Activated CD8-positive, alpha-beta T cell treated with anti-CD3 and anti-CD28 coated beads for 36 hours (primary cell): ENCODE data around the gene CD109. TPM values are rescaled to one million over a fixed set of nuclear protein-coding genes. Genes with fewer than 3 reads are reported as not detected.

Experiments used
- ATAC-seq: fragments of 200-7000 bp; cut with Tn5 transposase; one replicate; pipeline ENCODE4 v1.10.0; 2021; ENCODE audit warnings: mild to moderate bottlenecking, moderate library complexity
- CTCF ChIA-PET: fragments of 350-600 bp; sonication (Branson Sonifier 250); formaldehyde crosslinking; loops from one replicate; lab custom pipeline; 2021; ENCODE audit warnings: antibody characterized with exemption; lab: Charles Lee
- POLR2A ChIA-PET: fragments of 350-600 bp; sonication (Branson Sonifier 250); formaldehyde crosslinking; loops from one replicate; lab custom pipeline; 2021; ENCODE audit warnings: antibody characterized with exemption; lab: Charles Lee
- DNase-seq: peaks from one replicate; pipeline ENCODE4 v3.0.0-alpha.2; 2020
- H3K27ac Mint-ChIP-seq: one replicate; pipeline ENCODE4 v1.8.0; 2021; ENCODE audit warnings: mild to moderate bottlenecking, mixed read lengths
- H3K27me3 Mint-ChIP-seq: one replicate; pipeline ENCODE4 v1.8.0; 2021; ENCODE audit warnings: mixed read lengths
- H3K36me3 Mint-ChIP-seq: one replicate; pipeline ENCODE4 v1.8.0; 2021; ENCODE audit warnings: low read depth, mixed read lengths
- H3K4me1 Mint-ChIP-seq: one replicate; pipeline ENCODE4 v1.8.0; 2021; ENCODE audit warnings: low read depth, mixed read lengths
- H3K4me3 Mint-ChIP-seq: one replicate; pipeline ENCODE4 v1.8.0; 2021; ENCODE audit warnings: mild to moderate bottlenecking, moderate library complexity, mixed read lengths
- H3K9me3 Mint-ChIP-seq: one replicate; pipeline ENCODE4 v1.8.0; 2021; ENCODE audit warnings: mixed read lengths
- intact Hi-C: fragments of 100-400 bp; cut with micrococcal nuclease; formaldehyde crosslinking; loops from one replicate; pipeline ENCODE4 v1.10.0; 2022
- total RNA-seq, 2 experiments: library from RNA; stranded (reverse); gene quantifications; one replicate each; pipeline ENCODE4 v1.2.3, GENCODE V29; 2021
- TF ChIP-seq, protein P1 (sequence below): fragments of 200-600 bp; IDR thresholded peaks from one replicate; pipeline ENCODE4 v1.8.0; 2022; ENCODE audit warnings: antibody characterized with exemption, mild to moderate bottlenecking

CD109 gene
- total RNA-seq, 2 experiments from 2014 or later, result 9.5 to 10.6 TPM

DNA sequence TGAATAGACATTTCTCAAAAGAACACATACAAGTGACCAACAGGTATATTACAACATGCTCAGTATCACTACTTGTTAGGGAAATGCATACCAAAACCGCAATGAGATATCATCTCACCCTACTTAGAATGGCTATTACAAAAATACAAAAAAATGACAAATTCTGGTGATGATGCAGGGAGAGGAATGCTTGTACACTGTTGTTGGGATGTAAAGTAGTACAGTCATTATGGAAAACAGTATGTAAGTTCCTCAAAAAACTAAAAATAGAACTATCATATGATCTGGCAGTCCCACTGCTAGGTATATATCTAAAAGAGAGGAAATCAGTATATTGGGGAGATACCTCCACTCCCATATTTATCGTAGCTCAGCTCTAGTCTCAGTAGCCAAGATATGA, 31.3 kb upstream of the CD109 start:
- DNase-seq, result no peak
- H3K27me3 Mint-ChIP-seq, result peaks cover 11% of the 10 kb centered on the region
- peaks cover 11% of the 10 kb centered on the region for H3K4me1 Mint-ChIP-seq
- no peaks in the 10 kb centered on the region for H3K36me3 Mint-ChIP-seq
- TF ChIP-seq, protein P1, sequence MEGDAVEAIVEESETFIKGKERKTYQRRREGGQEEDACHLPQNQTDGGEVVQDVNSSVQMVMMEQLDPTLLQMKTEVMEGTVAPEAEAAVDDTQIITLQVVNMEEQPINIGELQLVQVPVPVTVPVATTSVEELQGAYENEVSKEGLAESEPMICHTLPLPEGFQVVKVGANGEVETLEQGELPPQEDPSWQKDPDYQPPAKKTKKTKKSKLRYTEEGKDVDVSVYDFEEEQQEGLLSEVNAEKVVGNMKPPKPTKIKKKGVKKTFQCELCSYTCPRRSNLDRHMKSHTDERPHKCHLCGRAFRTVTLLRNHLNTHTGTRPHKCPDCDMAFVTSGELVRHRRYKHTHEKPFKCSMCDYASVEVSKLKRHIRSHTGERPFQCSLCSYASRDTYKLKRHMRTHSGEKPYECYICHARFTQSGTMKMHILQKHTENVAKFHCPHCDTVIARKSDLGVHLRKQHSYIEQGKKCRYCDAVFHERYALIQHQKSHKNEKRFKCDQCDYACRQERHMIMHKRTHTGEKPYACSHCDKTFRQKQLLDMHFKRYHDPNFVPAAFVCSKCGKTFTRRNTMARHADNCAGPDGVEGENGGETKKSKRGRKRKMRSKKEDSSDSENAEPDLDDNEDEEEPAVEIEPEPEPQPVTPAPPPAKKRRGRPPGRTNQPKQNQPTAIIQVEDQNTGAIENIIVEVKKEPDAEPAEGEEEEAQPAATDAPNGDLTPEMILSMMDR, result no peak
- ChIA-PET CTCF (interaction anchor here (2.5 to 3.1 kb wide), 2 partner anchors 11 to 68 kb away, joined by 13 to 16 read pairs; no protein-coding TSS in a partner anchor), POLR2A (no interaction called here)
- no peak overlapping the region for H3K4me3 Mint-ChIP-seq
- ATAC-seq, result no peak
- H3K9me3 Mint-ChIP-seq, result no peaks in the 10 kb centered on the region
- intact Hi-C loops, result no loop called here
- no peak overlapping the region for H3K27ac Mint-ChIP-seq

DNA sequence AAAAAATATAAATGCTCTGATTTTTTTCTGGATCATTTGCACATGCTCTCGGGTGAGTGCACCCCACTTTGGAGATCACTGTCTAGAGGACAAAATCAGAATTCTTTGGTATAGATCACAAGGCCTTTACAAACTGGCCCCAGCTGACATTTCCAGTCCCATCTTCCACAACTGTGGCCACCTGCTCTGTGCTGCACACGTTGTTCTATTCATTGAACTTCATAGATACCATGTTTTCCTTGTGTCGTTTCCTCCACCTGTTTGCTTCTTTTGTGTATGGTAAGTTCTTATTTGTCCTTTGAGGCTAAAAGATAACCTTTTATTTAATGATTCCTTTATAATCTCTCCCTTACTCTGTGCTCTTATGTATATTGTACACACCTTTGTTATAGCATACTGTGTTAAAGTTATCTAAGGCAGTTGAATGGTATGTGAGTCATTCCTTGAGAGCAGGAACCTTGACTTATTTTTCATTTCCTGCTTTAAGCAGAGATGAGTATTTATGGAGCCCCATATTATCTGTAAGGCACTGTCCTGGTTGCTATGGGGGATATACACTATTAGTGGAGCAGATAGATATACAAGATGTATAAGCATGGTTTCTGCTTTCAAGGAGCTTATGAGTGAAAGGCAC, 30.2 kb upstream of the CD109 start:
- intact Hi-C loops, result no loop called here
- Mint-ChIP-seq H3K9me3 (no peaks in the 10 kb centered on the region), H3K27ac (no peak overlapping the region), H3K36me3 (no peaks in the 10 kb centered on the region), H3K27me3 (peaks cover 19% of the 10 kb centered on the region), H3K4me3 (no peak overlapping the region), H3K4me1 (peaks cover 11% of the 10 kb centered on the region)
- ChIA-PET POLR2A (no interaction called here), CTCF (interaction anchor here (1.3 to 3.1 kb wide), 4 partner anchors 10 to 73 kb away, joined by 3 to 16 read pairs (median 8); no protein-coding TSS in a partner anchor)
- peak; percentile 85 for ATAC-seq
- DNase-seq, result no peak
- TF ChIP-seq, protein P1, result no peak

DNA sequence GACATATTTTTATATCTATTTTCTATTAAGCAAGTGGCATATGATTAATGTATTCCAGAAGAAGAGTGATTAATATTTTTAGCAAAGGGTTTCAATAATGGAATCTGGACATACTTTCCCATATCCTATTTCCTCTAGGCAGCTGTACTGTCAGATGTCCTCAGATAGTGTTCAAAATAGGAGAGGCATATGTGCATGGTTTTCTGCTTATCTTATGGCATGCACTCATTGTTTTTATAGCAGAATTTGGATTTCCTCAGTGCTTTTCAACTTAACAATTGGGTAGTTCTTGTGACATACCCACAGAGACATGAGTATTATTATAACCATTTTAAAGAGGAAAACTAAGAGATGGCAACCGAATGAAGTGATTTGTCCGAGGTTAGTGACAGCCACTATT, 29.6 kb upstream of the CD109 start:
- H3K27ac Mint-ChIP-seq, result no peak overlapping the region
- no peak overlapping the region for H3K4me3 Mint-ChIP-seq
- ATAC-seq (no peak), DNase-seq (no peak)
- peaks cover 11% of the 10 kb centered on the region for H3K4me1 Mint-ChIP-seq
- ChIA-PET CTCF (interaction anchor here (1.3 to 3.1 kb wide), 5 partner anchors 9 to 73 kb away, joined by 3 to 16 read pairs (median 4); no protein-coding TSS in a partner anchor), POLR2A (no interaction called here)
- TF ChIP-seq, protein P1, result no peak
- H3K9me3 Mint-ChIP-seq, result no peaks in the 10 kb centered on the region
- intact Hi-C loops, result no loop called here
- H3K36me3 Mint-ChIP-seq, result no peaks in the 10 kb centered on the region
- H3K27me3 Mint-ChIP-seq, result peaks cover 22% of the 10 kb centered on the region

DNA sequence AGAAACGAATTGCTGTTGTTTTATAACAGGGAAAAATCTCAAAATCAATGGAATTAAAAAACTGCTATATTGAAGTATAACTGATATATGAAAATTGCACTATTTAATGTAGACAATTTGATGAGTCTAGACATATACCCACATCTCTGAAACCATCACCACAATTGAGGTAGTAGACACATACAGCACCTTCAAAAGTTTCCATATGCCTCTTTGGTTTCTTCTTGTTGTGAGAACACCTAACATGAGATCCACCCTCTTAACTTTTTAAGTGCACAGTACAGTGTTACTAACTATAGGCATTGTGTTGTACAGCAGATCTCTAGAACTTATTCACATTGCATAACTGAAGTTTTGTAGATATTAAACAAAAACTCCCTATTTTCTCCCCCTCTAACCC, 28.2 kb upstream of the CD109 start:
- H3K36me3 Mint-ChIP-seq, result no peaks in the 10 kb centered on the region
- ATAC-seq, result peak; percentile 64
- peaks cover 32% of the 10 kb centered on the region for H3K27me3 Mint-ChIP-seq
- POLR2A ChIA-PET, result interaction anchor here (0.6 kb wide), 1 partner anchor 22 kb away, joined by 4 read pairs; no protein-coding TSS in a partner anchor
- DNase-seq, result no peak
- H3K27ac Mint-ChIP-seq, result no peak overlapping the region
- CTCF ChIA-PET, result interaction anchor here (1.5 to 3.1 kb wide), 2 partner anchors 15 to 65 kb away, joined by 3 to 16 read pairs; no protein-coding TSS in a partner anchor
- TF ChIP-seq, protein P1, result no peak
- no peak overlapping the region for H3K4me3 Mint-ChIP-seq
- intact Hi-C loops, result no loop called here
- H3K9me3 Mint-ChIP-seq, result no peaks in the 10 kb centered on the region
- H3K4me1 Mint-ChIP-seq, result peaks cover 11% of the 10 kb centered on the region

DNA sequence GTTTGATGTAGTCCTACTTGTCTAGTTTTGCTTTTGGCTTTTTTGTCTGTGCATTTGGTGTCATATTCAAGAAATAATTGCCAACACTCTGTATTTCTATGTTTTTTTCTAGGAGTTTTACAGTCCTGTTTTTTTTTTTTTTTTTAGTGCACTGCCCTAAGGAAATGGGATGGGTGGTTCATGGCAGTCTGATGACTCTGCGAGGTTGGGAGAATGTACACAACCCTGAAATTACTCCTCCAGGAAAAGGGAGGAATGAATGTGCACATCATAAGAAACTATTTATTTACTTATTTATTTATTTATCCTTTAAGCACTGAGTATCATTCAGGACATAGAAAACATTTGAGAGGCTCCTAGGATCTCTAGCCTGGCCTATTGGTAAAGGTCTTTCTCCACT, 27.0 kb upstream of the CD109 start:
- no peaks in the 10 kb centered on the region for H3K9me3 Mint-ChIP-seq
- intact Hi-C loops, result no loop called here
- no peak overlapping the region for H3K4me3 Mint-ChIP-seq
- no peaks in the 10 kb centered on the region for H3K36me3 Mint-ChIP-seq
- ATAC-seq, result no peak
- TF ChIP-seq, protein P1, result no peak
- H3K27me3 Mint-ChIP-seq, result peaks cover 32% of the 10 kb centered on the region
- ChIA-PET CTCF (interaction anchor here (0.9 to 1.0 kb wide), 3 partner anchors 62 to 70 kb away, joined by 3 to 4 read pairs (median 3); no protein-coding TSS in a partner anchor), POLR2A (no interaction called here)
- H3K27ac Mint-ChIP-seq, result no peak overlapping the region
- DNase-seq, result no peak
- H3K4me1 Mint-ChIP-seq, result peaks cover 11% of the 10 kb centered on the region
